AG08395 (cell line): ENCODE data around the gene FANK1.
A peak's percentile ranks its signal among the peaks of the same experiment; 100 is the strongest.

Experiments
- DNase-seq: peaks from one replicate; pipeline ENCODE4 v3.0.0; 2012; ENCODE audit warnings: mixed read lengths, low spot score

The FANK1 gene

DNA sequence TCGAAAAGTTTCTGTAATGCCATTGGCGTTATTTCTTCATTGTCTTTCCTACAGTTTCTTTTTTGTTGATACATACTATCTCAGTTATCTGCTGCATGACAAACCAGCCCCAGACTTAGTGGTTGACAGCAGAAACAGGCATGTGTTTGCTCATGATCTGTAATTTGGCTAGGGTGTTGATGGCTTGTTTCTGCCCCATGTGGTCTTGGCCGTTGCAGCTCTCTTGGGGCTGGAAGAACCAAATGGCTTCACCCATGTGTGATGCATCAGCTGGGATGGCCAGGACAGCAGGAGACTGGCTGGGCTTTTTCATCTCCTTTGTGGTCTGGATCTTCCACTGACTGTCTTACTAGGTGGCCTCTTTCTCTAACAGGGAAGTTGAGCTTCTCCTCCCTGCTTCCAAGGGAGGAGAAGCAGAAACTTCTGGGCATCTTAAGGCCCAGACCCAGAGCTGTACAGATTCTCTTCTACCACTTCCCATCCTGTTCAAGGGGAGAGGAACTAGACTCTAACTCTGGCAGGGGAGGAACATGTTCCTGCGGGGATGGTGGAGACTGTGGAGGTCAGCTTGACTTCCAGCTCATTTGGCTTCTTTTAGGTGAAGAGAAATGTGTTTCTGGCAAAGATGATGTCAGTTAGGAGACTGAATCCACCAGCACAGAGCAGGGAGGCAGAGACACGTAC lies 89.3 kb downstream of the FANK1 start:
- DNase-seq, result peak; percentile 32

- DNase-seq, result no peak
Observed at GRCh38 chr10:125989791-125990190, 93.4 kb downstream of the FANK1 start.

- no peak for DNase-seq
Observed at GRCh38 chr10:125990974-125991373, 94.6 kb downstream of the FANK1 start.

DNA sequence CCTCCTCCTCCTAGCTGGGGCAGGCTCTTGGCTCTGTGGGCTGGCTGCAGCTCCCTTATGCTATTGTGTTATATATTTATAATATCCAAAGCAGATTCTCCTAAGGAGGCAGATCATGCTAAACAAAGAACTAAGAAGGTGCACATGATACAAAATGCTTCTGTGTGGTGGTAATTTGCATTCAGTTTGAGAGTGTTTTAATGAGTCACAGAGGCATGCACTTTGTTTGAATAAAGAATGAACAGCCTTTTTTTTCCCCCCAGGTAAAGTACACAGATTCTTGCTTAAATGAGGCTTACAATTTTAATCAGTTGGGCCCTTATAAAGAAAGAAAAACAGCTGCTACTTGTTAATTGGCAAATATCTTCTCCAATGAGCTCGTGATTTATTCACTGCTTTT lies 95.0 kb downstream of the FANK1 start:
- no peak for DNase-seq

GRCh38 chr10:125992254-125992653 lies 95.9 kb downstream of the FANK1 start:
- no peak for DNase-seq

GRCh38 chr10:125994601-125995000 lies 98.2 kb downstream of the FANK1 start:
- no peak for DNase-seq

DNA sequence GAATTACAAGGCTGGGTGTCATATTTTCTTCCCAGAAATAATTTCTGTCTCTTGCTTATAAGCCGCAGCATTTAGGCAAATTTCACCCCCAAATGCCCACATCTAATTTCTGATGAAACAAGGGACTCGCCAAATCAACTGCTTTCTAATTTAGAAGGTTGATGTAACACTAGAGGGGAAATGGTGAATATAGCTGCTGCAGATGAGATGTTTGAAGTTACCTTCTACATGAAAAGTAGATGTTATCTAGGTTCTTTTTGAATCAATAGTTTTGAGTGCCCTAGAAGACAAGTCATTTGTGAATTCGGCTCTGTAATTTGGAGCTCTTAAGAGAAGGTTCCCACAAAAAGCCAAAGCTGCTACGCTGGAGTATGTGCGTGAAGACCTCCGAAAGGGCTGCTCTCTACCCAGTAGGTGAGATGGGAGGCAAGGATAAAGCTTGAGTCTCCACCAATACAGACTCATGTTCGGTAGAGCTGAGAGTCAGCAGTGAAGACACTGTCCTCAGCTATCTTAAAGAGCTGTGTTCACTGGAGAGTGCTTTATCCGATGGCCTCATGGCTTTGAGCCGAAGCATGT lies 99.5 kb downstream of the FANK1 start:
- no peak for DNase-seq

DNA sequence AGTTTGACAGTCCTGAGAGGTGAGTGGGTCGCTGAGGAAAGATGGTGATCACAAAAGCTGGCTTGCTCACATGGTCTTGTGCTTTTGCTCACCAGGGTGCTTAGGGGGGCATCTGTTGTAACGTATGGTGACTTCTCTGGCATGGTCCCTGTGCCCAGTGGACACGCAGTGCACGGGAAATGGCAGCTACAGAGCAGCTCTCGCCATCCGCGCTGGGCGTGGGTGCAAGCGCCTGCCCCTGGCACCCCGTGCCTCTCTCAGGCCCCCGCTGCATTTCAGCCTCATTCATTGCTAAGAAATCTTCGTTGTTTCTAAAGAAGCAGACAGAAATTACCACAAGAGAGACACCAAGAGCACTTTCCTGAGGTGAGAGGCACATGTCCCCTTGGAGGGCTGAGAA lies 101.2 kb downstream of the FANK1 start:
- no peak for DNase-seq

DNA sequence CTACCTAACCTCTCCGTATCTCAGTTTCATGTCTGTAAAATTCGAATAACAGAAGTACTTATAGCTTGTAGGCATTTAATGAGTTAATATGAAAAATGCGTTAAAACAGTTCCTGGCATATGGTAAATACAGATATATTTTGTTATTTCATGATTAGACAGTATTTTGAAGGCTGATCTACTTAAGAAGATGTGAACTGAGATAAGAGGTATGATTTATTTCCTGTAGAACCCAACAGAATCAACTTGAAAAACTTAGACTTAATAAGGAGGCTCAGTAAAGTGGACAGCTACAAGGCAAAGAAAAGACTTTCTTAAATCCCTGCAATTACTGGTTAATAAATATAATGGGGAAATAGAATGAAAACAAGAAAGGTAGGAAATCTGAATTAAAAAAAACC lies 103.3 kb downstream of the FANK1 start:
- no peak for DNase-seq

GRCh38 chr10:126001576-126001975 lies 105.2 kb downstream of the FANK1 start:
- DNase-seq, result peak; percentile 37

DNA sequence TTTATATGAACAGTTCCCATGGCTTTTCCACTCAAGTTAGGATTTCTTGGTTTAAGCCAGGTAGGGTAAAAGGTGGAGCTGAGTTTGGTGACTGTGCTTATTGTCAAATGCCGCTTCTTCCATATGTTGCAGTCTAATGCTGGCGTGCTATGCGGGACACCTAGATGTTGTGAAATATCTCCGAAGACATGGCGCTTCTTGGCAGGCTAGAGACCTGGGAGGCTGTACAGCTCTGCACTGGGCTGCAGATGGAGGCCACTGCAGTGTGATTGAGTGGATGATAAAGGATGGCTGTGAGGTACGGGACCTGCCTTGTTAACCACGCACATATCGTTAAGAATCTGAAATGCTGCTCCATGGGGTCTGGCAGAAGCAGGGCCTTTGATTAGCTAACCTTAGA lies 108.4 kb downstream of the FANK1 start:
- DNase-seq, result no peak

- DNase-seq, result no peak
Observed at GRCh38 chr10:126006264-126006663, 109.9 kb downstream of the FANK1 start.

DNA sequence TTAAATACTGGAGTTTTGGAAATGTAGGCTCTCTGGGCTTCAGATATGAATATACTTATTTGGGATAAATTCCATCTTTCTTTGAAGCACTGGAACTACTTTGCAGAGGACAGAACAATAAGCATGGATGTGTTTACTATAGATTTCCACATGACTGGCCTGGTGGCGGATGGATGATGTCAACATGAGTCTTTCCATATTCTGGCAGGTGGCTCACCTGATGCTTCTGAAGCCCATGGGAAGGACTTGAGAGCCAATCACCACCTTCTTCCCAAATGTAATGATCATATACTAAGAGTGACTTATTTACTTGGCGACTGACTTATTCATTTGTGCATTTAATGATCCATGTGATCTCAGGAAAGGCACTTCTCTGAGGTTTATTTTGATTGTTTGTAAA lies 110.5 kb downstream of the FANK1 start:
- no peak for DNase-seq

GRCh38 chr10:126009650-126010049 lies 113.3 kb downstream of the FANK1 start:
- no peak for DNase-seq

DNA sequence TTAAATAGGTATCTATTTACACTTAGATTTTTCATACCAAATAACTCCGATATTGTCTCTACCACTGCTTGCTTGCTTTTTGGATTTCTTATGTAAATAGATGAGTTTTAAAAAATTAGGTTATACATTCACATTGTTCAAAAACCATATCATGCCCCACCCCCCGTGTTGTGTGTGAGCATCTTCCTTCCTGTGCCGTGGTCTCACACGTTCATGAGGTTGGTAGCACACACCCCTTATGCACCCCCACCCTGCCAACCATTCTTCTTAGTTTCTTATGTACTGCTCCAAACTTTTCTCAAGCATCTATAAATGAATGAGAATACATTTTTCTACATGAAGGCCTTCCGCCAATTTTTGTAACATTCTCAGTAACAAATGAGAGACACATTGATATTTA lies 115.6 kb downstream of the FANK1 start:
- no peak for DNase-seq

DNA sequence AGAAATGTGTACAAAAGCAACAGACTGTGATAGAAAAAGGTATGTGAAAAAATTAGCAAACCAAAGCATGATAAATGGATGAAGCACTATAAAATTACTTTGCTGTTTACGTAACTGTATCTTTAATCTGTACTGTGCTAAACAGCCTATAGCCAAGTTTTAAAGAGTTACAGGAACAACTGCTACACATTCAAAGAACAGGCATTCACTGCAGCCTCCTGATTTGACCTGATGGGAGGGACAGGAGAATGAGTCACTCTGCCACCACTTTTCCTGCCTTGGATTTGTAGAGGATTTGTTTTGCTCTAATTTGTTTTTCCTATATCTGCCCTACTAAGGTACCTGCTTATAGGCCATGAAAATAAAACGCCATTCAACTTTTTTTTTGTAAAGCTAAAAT lies 116.1 kb downstream of the FANK1 start:
- peak; percentile 38 for DNase-seq

GRCh38 chr10:126013489-126014281 lies 117.3 kb downstream of the FANK1 start:
- DNase-seq, result peak; percentile 75

GRCh38 chr10:126014309-126014708 lies 117.9 kb downstream of the FANK1 start:
- peak; percentile 47 for DNase-seq

DNA sequence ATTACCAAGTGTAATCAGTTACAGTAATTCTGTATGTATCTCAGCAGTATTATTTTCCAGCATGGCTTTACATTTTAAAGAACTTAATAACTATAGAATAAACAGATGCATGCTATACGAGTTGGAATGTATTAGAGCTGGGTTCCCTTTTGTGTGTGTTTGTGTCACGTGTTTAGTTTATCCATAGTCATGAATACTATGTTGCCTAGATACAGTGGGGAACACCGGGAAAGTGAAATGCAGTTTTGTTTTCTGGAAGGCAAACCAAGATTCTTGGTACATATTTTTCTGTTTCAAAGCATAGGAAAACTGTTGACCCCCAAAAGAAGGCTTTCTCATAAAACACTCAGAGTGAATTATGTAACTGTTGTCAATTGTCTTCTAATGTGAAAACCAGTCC lies 119.0 kb downstream of the FANK1 start:
- DNase-seq, result no peak

DNA sequence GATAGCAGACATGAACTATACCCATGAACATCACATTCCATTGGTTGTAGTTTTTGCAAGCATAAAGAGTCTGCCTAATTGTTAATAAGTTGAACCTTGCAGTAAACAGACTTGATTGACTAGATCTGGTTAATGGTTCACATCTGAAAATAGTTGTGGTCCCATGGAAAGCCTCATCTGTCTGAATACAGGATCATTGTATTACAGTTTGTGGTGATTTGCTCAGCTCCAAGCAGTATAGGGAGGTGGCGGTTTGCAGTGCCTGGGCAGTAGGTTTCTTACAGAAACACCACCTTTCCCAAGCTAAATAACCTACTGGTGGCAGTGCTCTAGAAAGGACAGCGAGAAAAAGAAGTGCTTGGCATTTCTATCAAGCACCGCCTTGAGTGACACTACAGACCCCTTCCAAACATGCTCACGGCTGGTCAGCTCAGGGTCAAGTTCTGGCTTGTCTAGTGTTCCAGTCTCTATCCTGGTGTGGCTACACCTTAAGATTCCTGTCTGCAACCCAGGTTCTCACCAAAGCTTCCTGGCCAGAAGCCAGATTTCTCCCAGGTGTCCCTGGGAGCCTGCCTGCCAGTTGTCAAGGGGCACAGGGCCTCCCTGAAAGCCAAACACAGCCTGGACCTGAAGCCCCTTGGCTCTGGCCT lies 119.9 kb downstream of the FANK1 start:
- DNase-seq, result no peak

GRCh38 chr10:126016882-126017281 lies 120.5 kb downstream of the FANK1 start:
- DNase-seq, result no peak

- DNase-seq, result no peak
Observed at GRCh38 chr10:126017961-126018560, 121.7 kb downstream of the FANK1 start.
